ACHN (cell line): Measurements from ENCODE around the gene SERPINA4.
"Not testable (repeated sequence)": the region's sequence is repeated elsewhere in the genome, so short reads cannot be mapped to it uniquely, and the experiment has no call there.

Experiments
- DNase-seq: peaks from one replicate; pipeline ENCODE4 v3.0.0-alpha.2; 2015
- in situ Hi-C: cut with HindIII; loops from 2 replicates; pipeline ENCODE4 v1.10.0; 2017; ENCODE audit warnings: low sequenced_read_pairs, low pct_ligation_motif_present, low pct_unique_long_range_greater_than_20kb

SERPINA4 gene

DNA sequence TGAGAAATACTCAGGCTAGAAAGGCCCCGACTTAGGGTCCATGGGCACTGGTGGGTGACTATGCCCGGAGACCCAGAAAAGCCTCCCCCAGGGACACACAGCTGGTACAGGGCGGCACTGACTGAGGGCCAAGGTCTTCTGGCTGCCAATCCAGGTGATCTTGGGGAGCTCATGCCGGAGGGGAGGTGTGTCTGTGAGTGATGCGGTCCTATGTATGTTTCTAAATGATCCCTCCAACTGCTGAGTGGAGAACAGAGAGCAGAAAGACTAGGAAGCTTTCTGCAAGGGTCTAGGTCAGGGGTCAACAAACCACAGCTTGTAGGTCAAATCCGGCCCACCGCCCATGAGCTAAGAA, 391 bp downstream of the SERPINA4 start:
- in situ Hi-C loops, result no loop called here
- no peak for DNase-seq

DNA sequence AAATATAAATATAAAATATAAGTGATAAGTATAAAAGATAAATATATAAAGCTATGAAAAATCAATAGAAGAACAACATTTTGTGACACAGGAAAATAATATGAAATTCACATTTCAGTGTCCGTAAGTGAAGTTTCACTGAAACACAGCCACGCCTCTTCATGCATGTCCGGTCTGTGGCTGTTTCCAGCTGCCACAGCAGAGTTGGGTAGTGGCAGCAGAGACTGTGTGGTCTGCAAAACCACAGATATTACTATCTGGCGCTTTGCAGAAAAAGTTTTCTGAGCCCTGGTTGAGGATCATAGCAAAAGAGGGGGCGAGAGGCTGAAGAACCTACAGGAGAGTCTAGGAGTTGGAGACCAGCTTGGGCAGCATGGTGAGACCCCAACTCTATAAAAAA, 780 bp downstream of the SERPINA4 start:
- in situ Hi-C loops, result no loop called here
- no peak for DNase-seq

DNA sequence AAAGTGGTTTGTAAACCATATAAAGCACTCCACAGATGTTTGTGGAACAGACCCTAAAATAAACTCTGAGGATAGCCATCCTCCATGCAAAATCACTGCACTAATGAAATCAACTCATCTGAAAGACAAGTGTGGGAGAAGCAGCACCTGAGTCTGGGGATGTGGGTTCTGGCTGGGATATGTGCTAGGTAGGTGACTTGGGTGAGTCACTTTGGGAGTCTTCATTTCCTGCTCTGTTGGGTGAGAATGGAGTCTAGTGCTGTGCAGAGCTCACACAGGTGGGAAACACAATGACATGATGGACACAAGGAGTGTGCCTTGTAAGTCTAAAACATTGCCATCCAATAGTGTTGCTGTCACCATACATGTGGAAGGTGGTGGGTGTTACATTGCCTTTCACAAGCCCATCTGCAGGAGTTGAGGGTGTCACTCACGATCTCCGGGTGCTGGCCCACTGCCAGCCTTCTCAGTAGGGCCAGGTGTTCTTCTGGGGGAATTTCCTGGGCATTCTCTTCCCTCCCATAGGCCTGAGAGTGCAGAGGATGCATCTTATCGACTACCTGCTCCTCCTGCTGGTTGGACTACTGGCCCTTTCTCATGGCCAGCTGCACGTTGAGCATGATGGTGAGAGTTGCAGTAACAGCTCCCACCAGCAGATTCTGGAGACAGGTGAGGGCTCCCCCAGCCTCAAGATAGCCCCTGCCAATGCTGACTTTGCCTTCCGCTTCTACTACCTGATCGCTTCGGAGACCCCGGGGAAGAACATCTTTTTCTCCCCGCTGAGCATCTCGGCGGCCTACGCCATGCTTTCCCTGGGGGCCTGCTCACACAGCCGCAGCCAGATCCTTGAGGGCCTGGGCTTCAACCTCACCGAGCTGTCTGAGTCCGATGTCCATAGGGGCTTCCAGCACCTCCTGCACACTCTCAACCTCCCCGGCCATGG, 2.0 kb downstream of the SERPINA4 start:
- DNase-seq, result no peak
- in situ Hi-C loops, result no loop called here

DNA sequence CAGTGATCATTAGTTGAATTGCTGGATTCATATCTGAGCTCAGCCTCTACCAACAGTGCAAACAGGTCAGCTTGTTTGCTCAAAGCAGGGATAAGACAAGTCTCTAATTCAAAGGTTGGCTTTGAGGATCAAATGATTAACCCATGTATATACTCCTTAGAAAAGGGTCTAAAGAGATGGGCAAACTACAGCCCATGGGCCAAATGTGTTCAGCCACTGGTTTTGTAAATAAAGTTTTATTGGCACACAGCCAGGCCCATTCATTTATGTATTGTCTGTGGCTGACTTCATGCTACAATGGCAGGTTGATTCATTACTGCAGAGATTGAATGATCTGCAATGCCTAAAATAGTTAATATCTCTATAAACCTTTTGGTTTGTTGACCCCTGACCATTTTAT, 3.1 kb downstream of the SERPINA4 start:
- DNase-seq, result no peak
- in situ Hi-C loops, result no loop called here

DNA sequence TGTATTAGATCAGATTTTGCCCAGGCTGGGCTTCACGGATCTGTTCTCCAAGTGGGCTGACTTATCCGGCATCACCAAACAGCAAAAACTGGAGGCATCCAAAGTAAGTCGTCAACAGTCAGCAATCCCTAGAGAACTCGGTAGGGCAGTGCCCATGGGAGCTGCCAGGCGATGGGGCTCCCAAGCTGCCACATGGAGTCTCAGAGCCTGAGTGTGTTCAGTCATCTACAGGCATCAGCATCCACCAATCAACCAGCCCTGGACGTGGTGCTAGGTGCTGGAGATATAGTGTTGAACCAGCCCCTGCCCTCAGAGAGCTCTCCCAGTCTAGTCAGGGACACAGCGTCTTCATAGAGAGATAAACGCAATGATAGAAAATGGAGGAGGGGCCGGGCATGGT, 6.9 kb downstream of the SERPINA4 start:
- DNase-seq, result no peak
- in situ Hi-C loops, result no loop called here

DNA sequence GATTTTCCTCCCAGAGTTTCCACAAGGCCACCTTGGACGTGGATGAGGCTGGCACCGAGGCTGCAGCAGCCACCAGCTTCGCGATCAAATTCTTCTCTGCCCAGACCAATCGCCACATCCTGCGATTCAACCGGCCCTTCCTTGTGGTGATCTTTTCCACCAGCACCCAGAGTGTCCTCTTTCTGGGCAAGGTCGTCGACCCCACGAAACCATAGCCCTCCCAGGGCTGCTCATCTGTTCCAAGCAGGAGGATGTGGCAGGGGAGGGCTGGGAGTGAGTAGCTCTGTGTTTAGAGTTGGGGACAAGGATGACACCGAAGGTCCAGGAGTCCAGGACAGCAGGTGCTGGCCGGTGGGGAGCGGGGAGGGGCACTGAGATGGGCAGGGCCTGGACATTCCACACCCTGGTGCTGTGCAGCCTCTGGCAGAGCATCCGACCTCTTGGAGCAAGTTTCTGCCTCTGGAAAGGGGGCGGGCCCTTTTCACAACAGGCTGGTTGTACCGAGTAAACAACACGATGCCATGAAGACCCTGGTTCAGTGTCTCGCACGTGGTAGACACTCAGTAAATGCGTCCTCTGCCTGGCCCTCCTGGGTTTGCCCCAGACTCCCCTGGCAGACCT, 8.2 kb downstream of the SERPINA4 start:
- in situ Hi-C loops, result no loop called here
- no peak for DNase-seq

DNA sequence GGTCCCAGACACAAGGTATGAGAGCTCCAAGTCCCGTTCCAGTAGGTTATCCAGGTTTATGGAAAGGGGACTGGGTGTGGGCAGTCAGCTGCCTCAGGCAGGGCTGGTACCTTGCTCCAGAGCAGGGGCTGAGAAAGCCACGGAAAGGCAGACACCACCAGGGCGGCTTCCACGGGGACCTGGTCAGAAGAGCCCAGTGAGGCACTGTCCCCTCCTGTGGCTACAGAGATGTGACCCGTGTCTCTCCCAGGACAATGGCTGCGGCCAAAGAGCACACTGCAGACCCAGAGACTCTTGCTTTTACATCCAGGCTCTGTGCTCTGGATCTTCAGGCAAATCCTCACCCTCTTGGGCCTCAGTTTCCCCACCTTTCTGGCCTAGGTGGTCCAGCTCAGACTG, 8.8 kb downstream of the SERPINA4 start:
- DNase-seq, result no peak
- in situ Hi-C loops, result no loop called here

DNA sequence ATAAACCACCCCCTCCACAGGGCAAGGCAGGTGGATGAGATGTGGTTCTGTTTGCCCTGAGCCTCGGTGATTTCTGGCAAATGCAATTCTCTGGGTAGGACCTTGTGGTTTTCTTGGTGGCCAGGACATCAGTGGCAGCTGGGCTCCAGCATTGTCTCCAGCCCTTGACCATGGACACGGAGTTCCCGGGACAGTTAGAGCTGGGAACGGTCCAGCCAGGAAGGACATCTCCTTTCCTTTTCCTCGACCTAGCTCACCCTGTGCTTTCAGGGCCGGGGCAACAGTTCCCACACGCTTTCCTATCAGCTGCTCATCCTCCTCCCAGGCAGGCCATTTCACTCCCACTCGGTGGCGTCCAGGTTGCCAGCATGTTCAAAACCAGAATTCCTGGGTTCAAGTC, 9.2 kb downstream of the SERPINA4 start:
- in situ Hi-C loops, result no loop called here

DNA sequence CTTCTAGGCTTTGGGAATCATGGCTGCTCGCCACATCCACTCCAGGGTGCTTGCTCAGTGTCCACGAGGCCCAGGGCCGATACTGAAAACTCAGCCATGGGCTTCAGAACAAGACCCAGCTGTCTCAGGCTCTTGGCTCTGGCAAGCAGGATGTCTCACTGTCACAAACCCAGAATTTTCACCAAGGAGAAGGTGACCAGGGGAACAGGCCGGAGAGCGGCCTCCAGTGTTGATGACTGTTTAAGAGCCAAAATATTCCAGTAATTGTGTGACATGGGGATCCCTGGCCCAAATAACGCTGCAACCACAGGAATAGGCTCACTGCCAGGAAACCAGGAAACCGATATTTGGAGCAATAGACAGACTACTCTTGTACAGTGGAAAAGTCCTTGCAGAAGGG, 10.2 kb downstream of the SERPINA4 start:
- no peak for DNase-seq
- in situ Hi-C loops, result no loop called here

More for the DNA sequence above, 9.2 kb downstream of the SERPINA4 start:
- DNase-seq, result no peak

DNA sequence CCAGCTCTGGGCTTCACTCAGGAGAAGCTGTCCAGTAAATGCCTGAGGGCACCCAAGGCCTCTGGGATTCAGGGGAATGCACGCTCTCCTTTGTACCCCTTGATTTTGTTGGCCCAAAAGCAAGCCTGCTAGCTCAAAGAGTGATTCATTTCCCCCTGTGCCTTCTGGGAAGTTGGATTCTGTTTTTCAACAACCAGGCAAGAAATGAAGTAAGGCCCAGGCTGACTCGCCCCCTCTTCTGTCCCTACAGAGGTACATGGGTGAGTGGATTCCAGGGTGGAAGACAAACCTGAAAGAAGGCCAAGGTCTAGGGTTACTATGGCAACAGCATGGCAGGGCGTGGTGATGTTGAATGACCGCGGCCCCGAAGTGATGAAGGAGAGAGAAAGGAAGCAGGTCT, 10.7 kb downstream of the SERPINA4 start:
- no peak for DNase-seq
- in situ Hi-C loops, result no loop called here

DNA sequence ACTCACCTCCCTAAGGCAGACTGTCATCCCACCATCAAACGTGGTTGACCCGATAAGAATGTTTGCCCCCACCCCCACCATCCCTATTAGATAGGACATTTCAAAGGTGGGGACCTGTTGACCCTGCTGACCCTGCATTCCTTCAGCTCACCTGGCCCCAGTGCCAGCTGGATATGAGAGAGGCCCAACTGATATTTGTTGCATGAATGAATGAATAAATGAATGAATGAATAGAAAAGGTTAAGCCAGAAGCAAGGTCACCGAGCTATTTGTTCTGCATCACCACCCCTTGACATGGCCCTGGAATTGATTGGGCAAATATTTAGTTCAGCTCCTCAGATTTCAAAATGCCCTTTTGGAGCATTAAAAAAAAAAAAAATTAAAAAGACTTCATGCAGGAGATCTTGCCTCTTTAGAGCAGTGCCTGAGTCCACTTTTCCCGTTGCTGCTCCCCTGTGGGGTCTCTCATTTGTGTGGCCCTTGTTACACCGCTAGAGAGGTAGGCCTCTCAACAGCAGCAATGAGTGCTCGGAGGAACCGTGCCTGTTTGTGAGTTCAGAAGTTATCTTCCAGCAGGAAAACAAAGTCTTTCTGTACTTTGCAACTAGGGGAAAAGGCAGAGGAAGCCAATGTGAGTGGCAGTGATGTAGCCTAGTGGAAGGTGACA, 11.5 kb downstream of the SERPINA4 start:
- in situ Hi-C loops, result no loop called here
- DNase-seq, result no peak

DNA sequence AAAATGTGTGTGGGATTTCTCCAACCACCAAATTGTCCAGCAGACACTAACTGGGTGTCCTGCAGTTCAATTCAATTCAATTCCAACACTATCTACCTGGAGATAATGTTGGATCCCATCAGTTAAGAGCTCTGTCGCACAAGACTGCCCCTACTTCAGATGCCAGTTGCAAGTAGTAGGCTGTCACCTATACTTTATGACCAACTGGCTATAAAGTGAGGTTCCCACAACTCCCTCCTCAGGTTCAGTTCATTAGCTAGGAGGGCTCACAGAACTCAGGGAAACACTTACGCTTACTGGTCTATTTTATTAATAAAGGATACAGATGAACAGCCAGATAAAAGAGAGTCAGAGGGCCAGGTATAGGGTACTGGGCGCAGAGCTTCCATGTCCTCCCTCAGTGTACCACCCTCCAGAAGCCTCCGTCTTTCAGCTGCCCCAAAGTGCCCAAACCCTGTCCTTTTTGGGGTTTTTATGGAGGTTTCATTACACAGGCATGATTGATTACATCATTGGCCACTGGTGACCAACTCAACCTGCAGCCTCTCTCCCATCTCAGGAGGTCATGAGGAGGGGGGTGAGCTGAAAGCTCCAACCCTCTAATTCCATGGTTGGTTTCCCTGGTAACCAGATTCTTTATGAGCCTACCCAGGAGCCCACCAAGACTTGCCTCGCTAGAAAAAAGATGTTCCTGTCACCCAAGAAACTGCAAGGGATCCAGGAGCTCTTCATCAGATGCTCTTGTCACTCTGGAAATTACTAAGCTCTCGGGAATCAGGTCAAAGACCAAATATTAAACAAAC, 12.4 kb downstream of the SERPINA4 start:
- no peak for DNase-seq
- in situ Hi-C loops, result no loop called here

DNA sequence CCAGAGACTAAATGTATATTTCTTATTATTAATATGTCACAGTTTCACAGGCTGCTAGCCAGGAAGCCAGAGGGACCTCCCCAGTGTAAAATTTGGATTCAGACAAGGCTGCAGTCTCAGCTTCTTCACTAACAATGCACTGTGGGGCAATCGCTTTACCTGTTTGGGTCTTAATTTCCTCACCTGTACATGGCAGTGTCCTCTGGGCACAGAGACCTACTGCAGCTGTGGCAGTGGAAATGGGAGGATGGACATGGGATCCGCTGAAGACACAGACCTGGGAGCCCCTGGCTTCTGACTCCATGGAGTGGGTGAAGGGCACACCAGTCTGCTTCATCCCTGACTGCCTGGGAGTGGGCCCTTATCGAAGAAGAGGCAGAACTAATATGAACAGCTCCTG, 13.1 kb downstream of the SERPINA4 start:
- no peak for DNase-seq
- in situ Hi-C loops, result no loop called here

DNA sequence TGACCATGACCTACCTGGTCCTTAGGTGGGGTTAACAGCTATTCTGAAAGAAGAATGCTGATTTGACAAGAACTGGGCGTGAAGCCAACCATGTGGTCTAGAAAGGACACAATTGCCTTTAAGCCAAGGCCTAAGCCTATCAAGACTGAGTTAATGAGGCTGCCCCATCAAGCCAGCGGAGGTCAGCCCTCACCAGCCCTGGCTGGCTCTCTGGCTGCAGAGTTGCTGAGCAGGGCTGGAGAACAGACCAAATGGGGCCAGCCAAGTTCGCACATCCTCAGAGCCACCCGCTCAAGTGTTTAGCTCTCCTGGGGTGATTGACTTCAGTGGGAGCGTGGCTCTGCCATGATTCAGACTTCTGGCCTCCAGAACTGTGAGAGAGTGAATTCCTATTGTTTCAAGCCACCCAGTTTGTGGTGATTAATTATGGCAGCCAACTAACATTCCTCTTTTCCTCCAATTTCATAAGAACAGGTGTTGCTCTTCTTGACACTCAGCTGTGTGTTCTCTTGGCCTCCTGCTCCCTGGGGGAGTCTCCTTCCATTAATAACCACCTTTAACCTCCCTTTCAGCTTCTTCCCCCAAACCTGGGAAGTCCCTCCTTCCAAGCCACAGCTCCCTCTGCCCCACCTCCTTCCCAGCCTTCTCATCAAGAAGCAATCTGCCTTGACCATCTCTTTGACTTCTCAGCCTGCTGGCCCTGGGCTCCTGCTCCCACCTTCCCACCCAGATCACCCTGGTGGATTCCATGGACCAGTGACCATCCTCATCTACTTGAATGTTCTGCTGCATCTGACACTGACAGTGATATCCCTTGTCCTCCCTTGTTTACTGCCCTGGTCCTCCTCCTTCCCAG, 14.7 kb downstream of the SERPINA4 start:
- DNase-seq, result peak; percentile 6

DNA sequence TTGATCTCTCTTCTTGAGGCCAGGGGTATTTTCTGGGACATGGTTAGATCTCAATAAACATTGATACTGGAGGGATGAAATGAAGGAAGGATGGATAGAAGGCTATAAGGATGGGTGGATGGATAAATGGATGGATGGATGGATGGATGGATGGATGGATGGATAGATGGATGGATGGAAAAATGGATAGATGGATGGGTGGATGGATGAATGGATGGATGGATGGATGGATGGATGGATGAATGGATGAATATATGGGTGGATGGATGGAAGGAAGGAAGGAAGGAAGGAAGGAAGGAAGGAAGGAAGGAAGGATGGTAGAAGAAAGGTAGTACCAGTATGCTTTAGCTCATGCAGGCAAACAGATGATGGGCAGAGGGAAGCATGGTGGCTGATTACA, 16.2 kb downstream of the SERPINA4 start:
- DNase-seq, in situ Hi-C loops: not testable (repeated sequence)

More for the DNA sequence above, 14.7 kb downstream of the SERPINA4 start:
- in situ Hi-C loops, result no loop called here

DNA sequence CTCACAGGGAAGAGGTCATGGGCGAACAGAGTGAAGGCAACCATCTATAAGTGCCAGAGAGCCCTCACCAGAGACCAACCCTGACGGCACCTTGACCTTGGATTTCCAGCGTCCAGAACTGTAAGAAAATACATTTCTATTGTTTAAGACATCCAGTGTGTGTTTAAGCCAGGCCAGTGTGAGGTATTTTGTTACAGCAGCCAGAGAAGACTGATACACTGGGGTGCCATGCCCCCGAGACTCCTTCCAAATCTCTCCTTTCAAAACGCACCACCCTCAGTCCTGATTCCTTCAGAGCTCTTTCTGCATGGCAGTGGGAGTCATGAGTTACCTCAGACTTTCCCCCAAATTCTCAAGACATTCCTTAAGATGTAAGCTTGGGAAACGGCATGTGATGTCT, 17.5 kb downstream of the SERPINA4 start:
- in situ Hi-C loops, result no loop called here
- DNase-seq, result no peak

DNA sequence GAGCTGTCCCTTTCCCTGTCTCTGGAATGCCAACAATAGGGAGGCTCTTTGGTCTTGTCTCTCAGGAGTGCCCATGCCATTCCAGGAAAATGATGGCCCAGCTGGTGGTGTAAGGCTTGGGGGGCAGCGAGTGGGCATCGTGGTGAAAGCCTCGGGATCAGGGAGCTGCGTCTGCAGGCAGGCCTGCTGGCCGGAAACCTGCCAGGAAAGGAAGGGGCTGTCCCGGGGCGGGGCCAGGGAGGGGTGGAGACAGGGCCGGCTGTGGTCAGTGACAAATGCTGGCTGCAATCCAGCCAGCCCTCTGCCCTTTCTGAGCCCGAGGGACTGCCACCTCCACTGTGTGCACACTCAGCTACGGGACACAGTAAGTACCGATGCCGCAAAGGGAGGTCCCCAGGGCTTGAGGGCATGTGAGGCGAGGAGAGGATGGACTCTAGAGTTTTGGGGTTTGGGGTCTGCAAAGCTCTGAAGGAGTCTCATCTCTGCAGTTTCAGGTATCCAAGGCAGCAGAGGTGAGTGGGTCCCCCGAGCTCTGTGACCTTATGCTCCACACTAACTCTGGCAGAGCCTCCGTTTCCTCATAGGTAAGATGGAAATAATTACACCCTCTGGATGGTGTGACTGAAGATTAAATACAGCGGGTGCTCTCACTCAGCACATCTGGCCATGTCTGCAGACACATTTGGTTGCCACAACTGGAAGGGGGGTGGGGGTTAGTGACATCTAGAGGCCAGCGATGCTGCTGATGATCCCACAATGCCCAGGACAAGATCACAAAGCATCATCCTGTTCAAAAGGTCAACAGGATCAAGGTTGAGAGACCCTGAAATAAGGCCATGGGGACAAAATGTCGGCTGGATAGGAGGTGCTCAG, 20.1 kb downstream of the SERPINA4 start, which contains the start of gene SERPINA5:
SERPINA5 (plus strand) TSS at position 300 of the 873 bp plus-strand sequence. CDS start 5,937 bp downstream, outside the sequence.
- no peak for DNase-seq
- in situ Hi-C loops, result no loop called here
